Activated naive CD8-positive, alpha-beta T cell treated with anti-CD3 and anti-CD28 coated beads, Interleukin-2, amount 10 ng/mL, durations not matched to agents 7 days and 5 days (primary cell): ENCODE results near the gene POMT1. TPM values are rescaled to one million over a fixed set of nuclear protein-coding genes. Genes with fewer than 3 reads are reported as not detected.

ENCODE experiments used
- ATAC-seq: fragments of 150-1000 bp; cut with Tn5 transposase; one replicate; pipeline ENCODE4 v1.10.0; 2021; ENCODE audit warnings: low read depth, moderate library complexity
- POLR2A ChIA-PET: fragments of 350-600 bp; sonication (Branson Sonifier 250); formaldehyde crosslinking; loops from one replicate; lab custom pipeline; 2021; ENCODE audit warnings: antibody characterized with exemption; lab: Charles Lee
- DNase-seq: peaks from one replicate; pipeline ENCODE4 v3.0.0; 2021
- H3K27ac Mint-ChIP-seq: one replicate; pipeline ENCODE4 v1.8.0; 2022; ENCODE audit warnings: mild to moderate bottlenecking, mixed read lengths
- H3K27me3 Mint-ChIP-seq: one replicate; pipeline ENCODE4 v1.8.0; 2022; ENCODE audit warnings: mild to moderate bottlenecking, moderate library complexity, mixed read lengths
- H3K36me3 Mint-ChIP-seq: one replicate; pipeline ENCODE4 v1.8.0; 2021; ENCODE audit warnings: mild to moderate bottlenecking, mixed read lengths
- H3K4me1 Mint-ChIP-seq: one replicate; pipeline ENCODE4 v1.8.0; 2021; ENCODE audit warnings: mixed read lengths
- H3K4me3 Mint-ChIP-seq: one replicate; pipeline ENCODE4 v1.8.0; 2022; ENCODE audit warnings: mild to moderate bottlenecking, moderate library complexity, mixed read lengths
- H3K9me3 Mint-ChIP-seq: one replicate; pipeline ENCODE4 v1.8.0; 2021; ENCODE audit warnings: mixed read lengths
- total RNA-seq, 2 experiments: library from RNA; stranded (reverse); gene quantifications; one replicate each; pipeline ENCODE4 v1.2.3, GENCODE V29; 2021

Gene POMT1
- total RNA-seq, 2 experiments from 2014 or later, result 44.0 to 51.4 TPM

DNA sequence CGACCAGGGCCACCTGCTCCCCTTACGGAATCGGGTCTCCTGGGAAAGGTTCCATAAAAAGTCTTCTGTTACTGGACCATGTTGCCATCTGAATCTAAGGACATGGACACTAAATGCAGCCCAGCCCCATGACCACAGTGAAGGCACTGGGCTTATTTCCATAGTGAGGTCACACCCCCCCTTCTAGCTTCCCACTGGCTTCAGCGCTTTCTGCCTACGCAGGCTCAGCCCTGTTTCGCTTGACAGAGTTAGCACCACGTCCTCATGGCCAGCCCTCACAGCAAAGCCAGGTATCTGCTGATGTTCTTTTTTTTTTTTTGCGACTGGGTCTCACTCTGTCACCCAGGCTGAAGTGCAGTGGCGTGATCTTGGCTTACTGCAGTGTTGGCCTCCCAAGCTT is 14.2 kb downstream of the POMT1 start:
- Mint-ChIP-seq H3K9me3 (no peaks in the 10 kb centered on the region), H3K36me3 (no peaks in the 10 kb centered on the region), H3K4me3 (no peak overlapping the region), H3K4me1 (no peaks in the 10 kb centered on the region), H3K27me3 (no peaks in the 10 kb centered on the region), H3K27ac (no peak overlapping the region)
- DNase-seq (no peak), ATAC-seq (no peak)
- POLR2A ChIA-PET, result no interaction called here

DNA sequence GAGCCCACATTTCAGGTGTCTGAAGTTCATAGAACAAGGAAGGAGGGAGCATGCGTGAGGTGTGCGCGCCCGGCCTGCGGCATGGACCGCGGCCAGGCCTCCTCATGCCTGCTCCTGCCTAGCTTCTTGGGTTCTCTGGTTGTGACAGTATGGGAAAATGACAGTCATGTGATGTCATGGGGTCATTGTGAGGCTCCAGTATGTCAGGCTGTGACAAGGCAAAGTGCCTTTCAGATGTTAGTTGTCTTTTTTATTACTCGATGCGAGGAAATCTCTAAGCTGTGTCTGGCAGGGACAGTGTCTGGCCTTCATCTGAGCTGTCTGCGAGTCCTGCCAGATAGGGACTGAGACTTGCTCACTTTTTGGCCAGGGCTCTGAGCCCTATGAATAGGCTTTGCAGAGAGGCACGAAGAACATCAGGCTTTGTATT is 15.1 kb downstream of the POMT1 start:
- POLR2A ChIA-PET, result no interaction called here
- H3K27me3 Mint-ChIP-seq, result no peaks in the 10 kb centered on the region
- DNase-seq, result no peak
- no peaks in the 10 kb centered on the region for H3K9me3 Mint-ChIP-seq
- no peak overlapping the region for H3K27ac Mint-ChIP-seq
- ATAC-seq, result no peak
- no peak overlapping the region for H3K4me3 Mint-ChIP-seq
- no peaks in the 10 kb centered on the region for H3K36me3 Mint-ChIP-seq
- no peaks in the 10 kb centered on the region for H3K4me1 Mint-ChIP-seq

DNA sequence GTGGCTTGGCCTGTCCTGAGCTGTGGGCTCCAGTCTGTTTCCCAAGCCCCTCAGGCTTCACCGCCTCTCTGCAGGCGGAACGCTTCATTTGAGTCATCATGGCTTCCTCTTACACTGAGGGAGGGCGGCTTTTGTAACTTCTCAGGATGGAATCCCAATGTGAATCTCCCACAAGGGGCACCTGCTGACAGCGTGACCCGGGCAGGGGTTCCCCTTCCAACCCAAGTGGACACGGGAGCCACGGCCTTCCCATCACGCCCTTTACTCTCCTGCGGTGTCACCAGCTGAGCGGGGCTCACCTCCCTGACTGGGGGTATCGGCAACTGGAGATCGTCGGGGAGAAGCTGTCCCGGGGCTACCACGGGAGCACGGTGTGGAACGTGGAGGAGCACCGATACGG is 15.8 kb downstream of the POMT1 start:
- POLR2A ChIA-PET, result no interaction called here
- ATAC-seq, result no peak
- no peaks in the 10 kb centered on the region for H3K4me1 Mint-ChIP-seq
- H3K4me3 Mint-ChIP-seq, result no peak overlapping the region
- no peak for DNase-seq
- H3K36me3 Mint-ChIP-seq, result no peaks in the 10 kb centered on the region
- no peaks in the 10 kb centered on the region for H3K9me3 Mint-ChIP-seq
- H3K27me3 Mint-ChIP-seq, result no peaks in the 10 kb centered on the region
- H3K27ac Mint-ChIP-seq, result no peak overlapping the region

DNA sequence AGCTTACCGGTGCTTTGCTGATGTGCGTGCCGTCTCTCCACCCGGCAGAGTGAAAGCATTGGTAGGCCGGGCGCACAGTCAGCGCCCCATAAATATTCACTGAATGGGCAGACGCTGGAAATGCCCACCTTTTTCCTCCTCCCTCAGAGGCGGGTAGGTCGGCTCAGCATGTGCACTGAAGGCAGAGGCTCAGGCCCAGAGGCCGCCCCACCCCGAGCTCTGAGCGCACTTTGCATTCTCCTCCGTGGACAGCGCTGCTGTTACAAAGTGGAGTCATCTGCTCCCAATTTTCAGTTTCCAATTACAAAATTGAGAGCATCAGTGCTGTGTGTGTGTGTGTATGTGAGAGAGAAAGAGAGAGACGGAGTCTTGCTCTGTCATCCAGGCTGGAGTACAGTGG is 17.8 kb downstream of the POMT1 start:
- Mint-ChIP-seq H3K9me3 (no peaks in the 10 kb centered on the region), H3K27me3 (no peaks in the 10 kb centered on the region), H3K36me3 (no peaks in the 10 kb centered on the region), H3K4me1 (no peaks in the 10 kb centered on the region), H3K27ac (no peak overlapping the region), H3K4me3 (no peak overlapping the region)
- ATAC-seq, result no peak
- POLR2A ChIA-PET, result no interaction called here
- DNase-seq, result no peak

DNA sequence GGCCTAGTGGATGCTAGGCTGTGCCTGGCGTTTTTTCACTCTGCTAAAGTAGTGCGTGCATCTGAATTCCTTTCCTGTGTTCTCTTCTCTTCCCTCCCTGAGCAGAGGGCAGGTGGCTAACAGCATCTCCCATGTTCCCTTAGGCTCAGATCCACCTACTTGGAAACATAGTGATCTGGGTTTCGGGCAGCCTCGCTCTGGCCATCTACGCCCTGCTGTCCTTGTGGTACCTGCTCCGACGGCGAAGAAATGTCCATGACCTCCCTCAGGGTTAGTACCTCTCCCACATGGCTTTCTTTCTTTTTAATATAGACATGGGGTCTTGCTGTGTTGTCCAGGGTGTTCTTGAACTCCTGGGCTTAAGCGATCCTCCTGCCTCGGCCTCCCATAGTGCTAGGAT is 18.5 kb downstream of the POMT1 start:
- H3K4me3 Mint-ChIP-seq, result no peak overlapping the region
- no peak overlapping the region for H3K27ac Mint-ChIP-seq

DNA sequence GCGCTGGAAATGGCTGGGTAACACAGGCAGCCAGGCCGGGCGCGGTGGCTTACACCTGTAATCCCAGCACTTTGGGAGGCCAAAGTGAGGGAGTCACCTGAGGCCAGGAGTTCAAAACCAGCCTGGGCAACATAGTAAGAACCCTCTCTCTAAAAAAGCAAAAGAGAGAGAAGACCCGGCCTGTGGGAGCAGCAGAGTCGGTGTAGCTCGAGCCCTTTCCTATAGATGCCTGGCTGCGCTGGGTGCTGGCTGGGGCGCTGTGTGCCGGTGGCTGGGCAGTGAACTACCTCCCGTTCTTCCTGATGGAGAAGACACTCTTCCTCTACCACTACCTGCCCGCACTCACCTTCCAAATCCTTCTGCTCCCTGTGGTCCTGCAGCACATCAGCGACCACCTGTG is 19.1 kb downstream of the POMT1 start:
- Mint-ChIP-seq H3K27ac (no peak overlapping the region), H3K36me3 (peaks cover 6% of the 10 kb centered on the region), H3K9me3 (no peaks in the 10 kb centered on the region), H3K27me3 (no peaks in the 10 kb centered on the region), H3K4me3 (no peak overlapping the region), H3K4me1 (no peaks in the 10 kb centered on the region)
- ATAC-seq, result no peak
- no peak for DNase-seq
- POLR2A ChIA-PET, result no interaction called here

More for the DNA sequence above, 18.5 kb downstream of the POMT1 start:
- POLR2A ChIA-PET, result no interaction called here
- Mint-ChIP-seq H3K4me1 (no peaks in the 10 kb centered on the region), H3K9me3 (no peaks in the 10 kb centered on the region), H3K36me3 (peaks cover under 1% of the 10 kb centered on the region), H3K27me3 (no peaks in the 10 kb centered on the region)
- no peak for ATAC-seq
- no peak for DNase-seq

DNA sequence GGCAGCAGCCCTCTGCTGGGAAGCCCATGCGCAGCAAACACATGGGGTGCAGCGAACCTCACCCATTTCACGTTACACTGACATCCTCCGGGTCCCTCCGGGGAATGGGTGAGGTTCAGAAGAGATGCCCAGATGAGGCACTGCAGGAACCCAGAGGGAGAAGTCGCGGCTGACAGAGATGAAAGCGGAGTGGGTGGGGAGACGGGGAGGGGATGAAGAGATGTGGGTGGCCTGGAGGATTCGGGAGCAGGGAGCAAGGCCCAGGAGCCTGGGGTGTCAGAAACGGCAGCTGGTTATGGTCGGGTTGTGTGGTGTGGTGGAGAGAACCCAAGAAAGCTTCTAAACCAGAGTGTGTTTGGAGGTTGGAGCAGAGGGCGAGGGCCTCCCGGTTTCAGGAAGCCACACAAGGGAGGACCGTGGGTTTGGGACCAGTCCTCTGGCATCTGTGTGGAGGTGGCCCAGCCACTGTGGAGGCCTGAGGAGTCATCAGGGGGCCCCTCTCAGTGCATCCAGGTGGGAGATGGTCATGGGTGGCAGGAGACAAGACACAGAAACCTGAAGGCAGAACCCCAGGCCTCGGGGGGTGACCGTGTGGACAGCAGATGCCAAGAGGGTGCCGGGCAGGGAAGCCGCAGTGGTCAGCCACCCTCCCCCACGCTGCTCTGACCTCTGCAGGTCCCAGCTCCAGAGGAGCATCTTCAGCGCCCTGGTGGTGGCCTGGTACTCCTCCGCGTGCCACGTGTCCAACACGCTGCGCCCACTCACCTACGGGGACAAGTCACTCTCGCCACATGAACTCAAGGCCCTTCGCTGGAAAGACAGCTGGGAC is 19.8 kb downstream of the POMT1 start:
- H3K36me3 Mint-ChIP-seq, result peaks cover 6% of the 10 kb centered on the region
- no peak overlapping the region for H3K4me3 Mint-ChIP-seq
- POLR2A ChIA-PET, result interaction anchor here (0.8 to 1.0 kb wide), 2 partner anchors 9 to 12 kb away, joined by 4 to 6 read pairs; no protein-coding TSS in a partner anchor
- no peak for ATAC-seq
- no peaks in the 10 kb centered on the region for H3K4me1 Mint-ChIP-seq
- H3K9me3 Mint-ChIP-seq, result no peaks in the 10 kb centered on the region
- no peaks in the 10 kb centered on the region for H3K27me3 Mint-ChIP-seq
- DNase-seq, result no peak
- no peak overlapping the region for H3K27ac Mint-ChIP-seq

DNA sequence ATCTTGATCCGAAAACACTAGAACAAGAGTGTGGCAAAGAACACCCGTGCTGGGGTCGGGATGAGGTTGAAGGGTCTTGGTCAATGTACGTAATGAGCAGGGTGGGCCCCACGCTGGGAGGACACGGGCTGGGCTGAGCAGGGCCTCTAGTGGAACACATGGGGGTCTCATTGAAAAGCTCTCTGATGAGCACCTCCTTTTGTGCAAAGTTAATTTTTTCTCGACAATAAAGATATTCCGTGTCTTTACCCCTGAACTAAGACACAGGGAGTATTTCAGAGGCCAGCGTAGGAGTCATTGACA is 20.3 kb downstream of the POMT1 start:
- no peak overlapping the region for H3K27ac Mint-ChIP-seq
- DNase-seq, result no peak
- H3K27me3 Mint-ChIP-seq, result no peaks in the 10 kb centered on the region
- H3K36me3 Mint-ChIP-seq, result peaks cover 6% of the 10 kb centered on the region
- no peak overlapping the region for H3K4me3 Mint-ChIP-seq
- no peaks in the 10 kb centered on the region for H3K4me1 Mint-ChIP-seq
- no peak for ATAC-seq
- POLR2A ChIA-PET, result interaction anchor here (0.8 to 1.0 kb wide), 2 partner anchors 10 to 12 kb away, joined by 4 to 6 read pairs; no protein-coding TSS in a partner anchor
- H3K9me3 Mint-ChIP-seq, result no peaks in the 10 kb centered on the region

DNA sequence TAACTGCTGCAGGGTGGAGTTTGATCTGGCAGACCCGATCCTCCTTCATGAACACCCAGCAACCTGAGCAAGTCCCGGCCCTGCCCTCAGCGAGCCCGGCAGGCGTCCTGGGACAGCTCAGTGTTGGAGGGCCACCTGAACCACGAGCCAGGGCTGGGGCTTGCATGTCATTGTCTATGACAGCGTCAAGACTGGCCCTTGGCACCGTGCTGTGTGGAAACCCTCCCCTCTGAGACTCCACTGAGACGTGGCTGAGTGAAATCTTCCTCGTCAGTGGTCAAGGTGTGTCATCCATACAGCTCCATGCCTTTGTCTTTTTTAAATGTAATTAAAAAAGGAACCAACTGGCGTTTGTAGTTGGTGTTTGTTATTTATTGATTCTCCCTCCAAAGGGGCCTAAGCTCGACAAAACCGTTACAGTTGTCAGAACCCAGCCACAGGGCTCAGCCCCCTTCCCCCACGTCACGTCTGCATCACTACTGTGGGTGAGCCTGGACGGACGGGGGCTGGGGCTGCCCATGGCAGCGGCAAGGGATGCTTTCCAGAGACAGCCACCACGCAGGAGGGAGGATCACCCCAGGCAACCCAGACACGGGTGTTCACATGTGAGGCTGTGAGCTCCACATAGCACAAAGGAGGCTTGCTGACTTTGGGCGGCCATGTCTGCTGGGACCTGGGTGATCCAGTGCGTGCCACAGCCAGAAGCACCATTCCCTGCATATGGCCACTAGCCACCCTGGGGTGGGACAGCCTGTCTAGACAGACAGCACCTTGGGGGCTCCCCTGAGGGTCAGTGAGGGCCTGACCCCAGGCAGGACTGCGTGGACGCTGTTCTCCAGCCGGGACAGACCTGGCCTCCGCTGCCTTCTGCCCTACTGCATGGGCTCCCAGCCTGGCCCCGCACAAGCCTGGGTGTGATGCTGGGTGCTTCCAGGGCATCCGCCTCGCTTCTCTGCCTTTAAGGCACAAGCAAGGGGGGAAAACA is 21.0 kb downstream of the POMT1 start:
- DNase-seq, result no peak
- POLR2A ChIA-PET, result interaction anchor here (0.8 to 1.0 kb wide), 2 partner anchors 10 to 11 kb away, joined by 4 to 6 read pairs; no protein-coding TSS in a partner anchor
- Mint-ChIP-seq H3K27ac (no peak overlapping the region), H3K9me3 (no peaks in the 10 kb centered on the region), H3K4me1 (no peaks in the 10 kb centered on the region), H3K27me3 (no peaks in the 10 kb centered on the region), H3K4me3 (no peak overlapping the region), H3K36me3 (peaks cover 10% of the 10 kb centered on the region)
- peak; percentile 13 for ATAC-seq

DNA sequence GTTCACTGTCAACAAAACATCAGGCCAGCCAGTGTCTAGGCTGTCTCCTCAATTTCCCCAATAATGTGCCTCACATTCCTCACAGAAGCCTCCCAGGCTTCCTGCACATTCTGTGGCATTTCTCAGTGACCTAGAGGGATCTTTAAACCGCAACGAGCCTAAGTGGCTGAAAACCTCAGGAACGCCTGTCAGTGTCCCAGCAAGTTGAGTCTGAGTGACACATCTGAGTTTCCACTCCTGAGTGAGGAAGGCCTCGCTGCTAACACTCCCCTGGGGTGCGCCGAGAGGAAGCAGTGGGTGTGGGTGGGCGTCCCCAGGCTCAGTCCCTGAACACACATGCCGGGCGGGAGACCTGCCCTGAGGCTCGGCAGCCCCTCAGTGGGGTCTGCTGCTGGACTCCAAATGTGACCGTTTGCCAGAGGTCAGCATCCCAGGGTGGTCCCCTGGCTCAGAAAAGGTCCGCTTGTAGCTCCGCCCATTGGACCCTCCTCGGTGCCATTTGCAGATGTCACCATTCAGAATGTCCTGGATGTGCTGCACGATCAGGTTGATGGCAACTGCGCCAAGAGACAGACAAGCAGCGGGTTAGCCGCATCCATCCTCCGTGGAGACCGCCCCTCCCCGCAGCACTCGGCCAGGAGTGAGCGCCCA is 22.1 kb downstream of the POMT1 start:
- DNase-seq (no peak), ATAC-seq (no peak)
- Mint-ChIP-seq H3K9me3 (no peaks in the 10 kb centered on the region), H3K4me1 (peaks cover 2% of the 10 kb centered on the region), H3K4me3 (no peak overlapping the region), H3K27ac (no peak overlapping the region), H3K27me3 (no peaks in the 10 kb centered on the region), H3K36me3 (peaks cover 10% of the 10 kb centered on the region)
- POLR2A ChIA-PET, result no interaction called here

DNA sequence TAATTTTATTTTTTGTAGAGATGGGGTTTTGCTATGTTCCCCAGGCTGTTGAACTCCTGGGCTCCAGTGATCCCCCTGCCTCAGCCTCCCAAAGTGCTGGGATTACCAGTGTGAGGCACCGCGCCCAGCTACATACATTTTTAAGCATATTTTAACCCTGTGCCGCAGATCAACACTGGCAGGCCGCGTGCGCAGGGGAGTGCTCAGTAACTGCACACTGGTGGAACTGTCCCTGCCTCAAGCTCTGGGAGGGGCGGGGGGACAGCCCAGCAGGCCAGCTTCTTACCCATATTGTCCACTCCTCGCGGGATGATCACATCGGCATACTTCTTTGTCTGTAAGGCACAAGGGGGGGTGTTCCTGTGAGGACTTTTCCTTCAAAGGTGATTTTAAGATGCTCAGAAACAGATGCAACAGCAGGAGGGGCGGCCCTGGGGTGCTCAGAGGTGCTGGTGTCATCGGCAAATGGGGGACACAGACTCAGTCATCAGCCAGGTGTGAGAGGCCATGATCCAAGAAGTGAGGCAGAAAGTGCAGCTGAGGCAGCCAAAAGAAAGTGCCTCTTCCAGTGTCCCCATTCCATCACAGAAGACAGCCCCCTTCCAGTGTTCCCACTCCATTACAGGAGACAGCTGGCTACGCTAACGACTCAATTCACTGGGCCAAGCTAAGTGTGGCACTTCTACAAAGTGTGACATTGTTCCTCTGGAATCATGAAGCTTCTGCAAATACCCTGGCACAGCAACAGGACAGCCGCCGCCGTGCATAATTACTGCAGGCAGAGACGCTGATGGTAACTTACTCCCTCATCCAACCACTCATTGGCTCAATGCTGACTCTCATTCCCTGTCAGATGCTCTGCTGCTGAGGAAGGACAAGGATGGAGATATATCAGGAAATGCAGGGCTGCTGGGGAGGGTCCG is 23.2 kb downstream of the POMT1 start:
- Mint-ChIP-seq H3K4me3 (no peak overlapping the region), H3K4me1 (peaks cover 5% of the 10 kb centered on the region), H3K27ac (no peak overlapping the region), H3K27me3 (no peaks in the 10 kb centered on the region), H3K9me3 (no peaks in the 10 kb centered on the region), H3K36me3 (peaks cover 10% of the 10 kb centered on the region)
- DNase-seq (no peak), ATAC-seq (no peak)
- POLR2A ChIA-PET, result no interaction called here

DNA sequence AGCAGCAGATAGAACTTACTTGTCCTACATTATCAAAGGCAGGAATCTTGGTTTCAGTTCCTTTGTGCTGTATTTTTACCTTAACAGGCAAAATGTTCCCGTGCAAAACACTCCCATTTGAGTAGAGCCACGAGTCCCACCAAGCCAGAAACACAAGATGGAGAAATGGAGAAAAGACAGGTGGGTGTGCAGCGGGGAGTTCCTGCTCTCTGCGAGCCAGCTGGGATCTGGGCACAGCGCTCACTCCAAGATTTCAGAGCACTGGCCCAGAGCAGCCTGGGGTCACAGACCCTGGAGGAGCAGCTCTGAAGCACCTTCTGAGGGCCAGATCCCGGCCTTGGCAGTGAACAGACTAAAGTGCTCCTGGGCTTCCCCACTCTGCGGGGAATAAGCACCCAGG is 25.5 kb downstream of the POMT1 start:
- DNase-seq, result no peak
- Mint-ChIP-seq H3K9me3 (no peaks in the 10 kb centered on the region), H3K4me3 (peak overlapping the region; percentile 16), H3K36me3 (peaks cover 10% of the 10 kb centered on the region), H3K27me3 (no peaks in the 10 kb centered on the region), H3K27ac (peak overlapping the region; percentile 60), H3K4me1 (peaks cover 5% of the 10 kb centered on the region)
- POLR2A ChIA-PET, result no interaction called here
- no peak for ATAC-seq
